AG08396 (cell line): Measurements from ENCODE around the gene EML5.

Source experiments
- DNase-seq: peaks from one replicate; pipeline ENCODE4 v3.0.0; 2012; ENCODE audit warnings: low spot score, mixed read lengths

EML5 gene

GRCh38 chr14:88614218-88614907 lies 178.4 kb downstream of the EML5 start:
- DNase-seq, result peak; percentile 24

GRCh38 chr14:88613552-88614010 lies 179.2 kb downstream of the EML5 start:
- DNase-seq, result no peak

GRCh38 chr14:88612981-88613380 lies 179.8 kb downstream of the EML5 start:
- DNase-seq, result no peak

- no peak for DNase-seq
Measured at GRCh38 chr14:88611878-88612277, 180.9 kb downstream of the EML5 start.

- no peak for DNase-seq
Measured at GRCh38 chr14:88607829-88608228, 184.9 kb downstream of the EML5 start.

- DNase-seq, result no peak
Measured at GRCh38 chr14:88605594-88605993, 187.2 kb downstream of the EML5 start.

- no peak for DNase-seq
Measured at GRCh38 chr14:88604212-88604611, 188.5 kb downstream of the EML5 start.

GRCh38 chr14:88599761-88600439 lies 192.9 kb downstream of the EML5 start:
- no peak for DNase-seq

GRCh38 chr14:88599326-88599725 lies 193.4 kb downstream of the EML5 start:
- DNase-seq, result no peak

- DNase-seq, result no peak
Measured at GRCh38 chr14:88598097-88598675, 194.6 kb downstream of the EML5 start.

GRCh38 chr14:88597601-88598000 lies 195.2 kb downstream of the EML5 start:
- DNase-seq, result no peak

- DNase-seq, result no peak
Measured at GRCh38 chr14:88597038-88597437, 195.7 kb downstream of the EML5 start.

GRCh38 chr14:88592031-88592430 lies 200.7 kb downstream of the EML5 start:
- no peak for DNase-seq

- DNase-seq, result no peak
Measured at GRCh38 chr14:88590173-88590572, 202.6 kb downstream of the EML5 start.

- DNase-seq, result no peak
Measured at GRCh38 chr14:88588081-88588480, 204.7 kb downstream of the EML5 start.

GRCh38 chr14:88584451-88584850 lies 208.3 kb downstream of the EML5 start:
- no peak for DNase-seq

GRCh38 chr14:88576222-88576621 lies 216.5 kb downstream of the EML5 start:
- DNase-seq, result no peak

GRCh38 chr14:88572117-88572516 lies 220.6 kb downstream of the EML5 start:
- no peak for DNase-seq

GRCh38 chr14:88568196-88568595 lies 224.6 kb downstream of the EML5 start:
- no peak for DNase-seq

GRCh38 chr14:88565427-88565826 lies 227.3 kb downstream of the EML5 start:
- DNase-seq, result no peak

- no peak for DNase-seq
Measured at GRCh38 chr14:88563845-88564244, 228.9 kb downstream of the EML5 start.

- DNase-seq, result peak; percentile 97
Measured at GRCh38 chr14:88562831-88563686, 229.7 kb downstream of the EML5 start, which contains the start of gene ZC3H14. Gene ZC3H14 (plus strand): TSS chr14:88563037. CDS start chr14:88563134, 97 bp downstream.
